Uterus (tissue), 4 donors: ENCODE measurements around the gene HTR4. TPM values are rescaled to one million over a fixed set of nuclear protein-coding genes. Genes with fewer than 3 reads are reported as not detected.

ENCODE experiments used
- DNase-seq, 2 donors: peaks; one replicate each; pipeline ENCODE4 v3.0.0-alpha.2; 2019 to 2020
- H3K27ac ChIP-seq, 2 donors: fragments of 200-600 bp; sonication (generic); 1 replicate in 1 of 2; 2 replicates in 1 of 2; pipeline ENCODE4 v1.5.1; 2016 to 2018
- H3K27me3 ChIP-seq, 2 donors: fragments of 200-600 bp; sonication (generic); one replicate each; pipeline ENCODE4 v1.5.1; 2018 to 2019; ENCODE audit warnings: control low read depth in 1 of 2
- H3K36me3 ChIP-seq, 2 donors: fragments of 200-600 bp; sonication (generic); one replicate each; pipeline ENCODE4 v1.5.1; 2019; ENCODE audit warnings: control low read depth in 1 of 2
- H3K4me1 ChIP-seq, 2 donors: fragments of 200-600 bp; sonication (generic); one replicate each; pipeline ENCODE4 v1.5.1; 2018 to 2019; ENCODE audit warnings: control low read depth in 1 of 2
- H3K4me3 ChIP-seq, 2 donors: fragments of 200-600 bp; sonication (generic); 1 replicate in 1 of 2; 2 replicates in 1 of 2; pipeline ENCODE4 v1.5.1; 2018 to 2019; ENCODE audit warnings: mild to moderate bottlenecking in 1 of 2
- H3K9me3 ChIP-seq, 2 donors: fragments of 200-600 bp; sonication (generic); one replicate each; pipeline ENCODE4 v1.5.1; 2019; ENCODE audit warnings: control low read depth in 1 of 2
- POLR2A ChIP-seq, 2 donors: fragments of 450-650 bp; IDR thresholded peaks; one replicate each; pipeline ENCODE4 v1.6.1; 2016; ENCODE audit warnings: antibody characterized with exemption in 2 of 2, mild to moderate bottlenecking in 1 of 2, moderate library complexity in 1 of 2
- intact Hi-C: fragments of 100-400 bp; cut with DNase I; formaldehyde crosslinking; loops from one replicate; pipeline ENCODE4 v1.15.1; 2023; ENCODE audit warnings: low total_unique reads
- total RNA-seq, 4 donors: library from RNA; depleted of rRNA in 3 of 4; stranded (reverse); fragments of >200 nt in 3 of 4; gene quantifications; one replicate each; pipeline versions ENCODE4 v1.1.0 to v1.2.4, GENCODE V29; 2014 to 2023
- TF ChIP-seq, protein P1 (sequence below), 4 experiments: fragments of 200-600 bp in 2 of 4; fragments of 450-650 bp in 2 of 4; sonication (generic) in 2 of 4; IDR thresholded peaks; one replicate each; pipeline ENCODE4 v1.5.1; 2016 to 2019; ENCODE audit warnings: antibody characterized with exemption in 4 of 4, mild to moderate bottlenecking in 2 of 4, moderate library complexity in 1 of 4
- donor health status: DM: yes; HTN: yes; CAD: no.

HTR4 gene
- total RNA-seq, 4 donors from 2014 or later, result 0.26 to 0.40 TPM; not detected in 2

- no peaks in the 10 kb centered on the region for H3K36me3 ChIP-seq
- no peaks in the 10 kb centered on the region for H3K27me3 ChIP-seq
- no peak overlapping the region for H3K4me3 ChIP-seq
- no peaks in the 10 kb centered on the region for H3K4me1 ChIP-seq
- no peak for TF ChIP-seq POLR2A (IDR thresholded peaks at IDR 0.05)
- intact Hi-C loops, result no loop called here
- H3K9me3 ChIP-seq, result no peaks in the 10 kb centered on the region
- H3K27ac ChIP-seq, result no peak overlapping the region
- no peak for DNase-seq
Measured at GRCh38 chr5:148542812-148543211, 111.5 kb downstream of the HTR4 start.

DNA sequence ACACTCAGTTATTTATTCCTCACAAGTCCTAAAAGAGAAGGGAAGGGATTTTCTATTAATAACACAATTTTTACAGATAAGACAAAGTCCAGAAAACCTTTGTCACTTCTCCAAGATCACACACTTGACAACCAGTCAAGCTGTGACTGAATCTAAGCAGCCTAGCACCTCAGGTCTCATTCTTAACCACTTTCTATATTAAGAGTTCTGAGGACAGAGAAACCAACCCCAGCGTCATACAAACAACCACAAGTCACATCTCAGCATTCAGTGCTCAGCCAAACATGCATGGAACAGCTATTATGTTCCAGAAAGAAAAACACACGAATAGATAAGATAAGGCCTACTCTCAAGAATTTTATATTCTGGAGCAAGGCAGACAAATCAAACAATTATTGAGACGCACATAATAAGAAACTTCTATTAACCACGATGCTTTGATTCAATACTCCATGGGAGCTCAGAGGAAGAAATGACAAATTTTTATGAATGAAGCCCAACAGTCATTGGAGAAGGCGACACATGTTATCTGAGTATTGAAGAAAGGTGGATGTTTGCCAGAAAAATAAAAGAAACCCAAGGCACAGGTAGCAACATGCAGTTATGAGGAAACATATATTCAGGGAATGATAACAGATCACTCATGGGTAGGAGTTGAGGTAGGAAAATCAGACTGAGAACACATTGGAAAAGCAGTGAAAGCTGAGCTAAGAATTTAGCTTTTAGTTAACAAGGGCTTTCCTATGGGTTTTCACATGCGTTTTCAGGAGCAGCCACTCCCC lies 113.1 kb downstream of the HTR4 start:
- no peaks in the 10 kb centered on the region for H3K36me3 ChIP-seq
- no peaks in the 10 kb centered on the region for H3K4me1 ChIP-seq
- no peaks in the 10 kb centered on the region for H3K9me3 ChIP-seq
- no peaks in the 10 kb centered on the region for H3K27me3 ChIP-seq
- intact Hi-C loops, result no loop called here
- DNase-seq, result no peak
- TF ChIP-seq, protein P1, sequence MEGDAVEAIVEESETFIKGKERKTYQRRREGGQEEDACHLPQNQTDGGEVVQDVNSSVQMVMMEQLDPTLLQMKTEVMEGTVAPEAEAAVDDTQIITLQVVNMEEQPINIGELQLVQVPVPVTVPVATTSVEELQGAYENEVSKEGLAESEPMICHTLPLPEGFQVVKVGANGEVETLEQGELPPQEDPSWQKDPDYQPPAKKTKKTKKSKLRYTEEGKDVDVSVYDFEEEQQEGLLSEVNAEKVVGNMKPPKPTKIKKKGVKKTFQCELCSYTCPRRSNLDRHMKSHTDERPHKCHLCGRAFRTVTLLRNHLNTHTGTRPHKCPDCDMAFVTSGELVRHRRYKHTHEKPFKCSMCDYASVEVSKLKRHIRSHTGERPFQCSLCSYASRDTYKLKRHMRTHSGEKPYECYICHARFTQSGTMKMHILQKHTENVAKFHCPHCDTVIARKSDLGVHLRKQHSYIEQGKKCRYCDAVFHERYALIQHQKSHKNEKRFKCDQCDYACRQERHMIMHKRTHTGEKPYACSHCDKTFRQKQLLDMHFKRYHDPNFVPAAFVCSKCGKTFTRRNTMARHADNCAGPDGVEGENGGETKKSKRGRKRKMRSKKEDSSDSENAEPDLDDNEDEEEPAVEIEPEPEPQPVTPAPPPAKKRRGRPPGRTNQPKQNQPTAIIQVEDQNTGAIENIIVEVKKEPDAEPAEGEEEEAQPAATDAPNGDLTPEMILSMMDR (IDR thresholded peaks at IDR 0.05), result no peak
- no peak for TF ChIP-seq POLR2A (IDR thresholded peaks at IDR 0.05)
- no peak overlapping the region for H3K4me3 ChIP-seq
- no peak overlapping the region for H3K27ac ChIP-seq

GRCh38 chr5:148540647-148541046 lies 113.7 kb downstream of the HTR4 start:
- TF ChIP-seq, protein P1 (IDR thresholded peaks at IDR 0.05), result no peak
- no peak for TF ChIP-seq POLR2A (IDR thresholded peaks at IDR 0.05)
- DNase-seq, result no peak
- Histone ChIP-seq H3K4me1 (no peaks in the 10 kb centered on the region), H3K36me3 (no peaks in the 10 kb centered on the region), H3K4me3 (no peak overlapping the region), H3K27me3 (no peaks in the 10 kb centered on the region), H3K9me3 (no peaks in the 10 kb centered on the region), H3K27ac (no peak overlapping the region)
- intact Hi-C loops, result no loop called here

- H3K36me3 ChIP-seq, result no peaks in the 10 kb centered on the region
- no peak overlapping the region for H3K27ac ChIP-seq
- no peaks in the 10 kb centered on the region for H3K4me1 ChIP-seq
- TF ChIP-seq, protein P1 (IDR thresholded peaks at IDR 0.05), result no peak
- no peak for TF ChIP-seq POLR2A (IDR thresholded peaks at IDR 0.05)
- no peaks in the 10 kb centered on the region for H3K27me3 ChIP-seq
- no peak for DNase-seq
- H3K4me3 ChIP-seq, result no peak overlapping the region
- H3K9me3 ChIP-seq, result no peaks in the 10 kb centered on the region
- intact Hi-C loops, result no loop called here
Measured at GRCh38 chr5:148539851-148540250, 114.5 kb downstream of the HTR4 start.

GRCh38 chr5:148535190-148535589 lies 119.1 kb downstream of the HTR4 start:
- no peak for DNase-seq
- H3K9me3 ChIP-seq, result no peaks in the 10 kb centered on the region
- H3K4me3 ChIP-seq, result no peak overlapping the region
- H3K4me1 ChIP-seq, result no peaks in the 10 kb centered on the region
- intact Hi-C loops, result no loop called here
- H3K36me3 ChIP-seq, result no peaks in the 10 kb centered on the region
- TF ChIP-seq, protein P1 (IDR thresholded peaks at IDR 0.05), result no peak
- no peak for TF ChIP-seq POLR2A (IDR thresholded peaks at IDR 0.05)
- no peaks in the 10 kb centered on the region for H3K27me3 ChIP-seq
- H3K27ac ChIP-seq, result no peak overlapping the region
